Fibroblast of peridontal ligament (primary cell): ENCODE data around the gene TIMM10B.
"Not testable (repeated sequence)": the region's sequence is repeated elsewhere in the genome, so short reads cannot be mapped to it uniquely, and the experiment has no call there.

Experiments used
- DNase-seq: peaks from one replicate; pipeline ENCODE4 v3.0.0-alpha.2; 2010; ENCODE audit errors: extremely low read depth

Gene TIMM10B

DNA sequence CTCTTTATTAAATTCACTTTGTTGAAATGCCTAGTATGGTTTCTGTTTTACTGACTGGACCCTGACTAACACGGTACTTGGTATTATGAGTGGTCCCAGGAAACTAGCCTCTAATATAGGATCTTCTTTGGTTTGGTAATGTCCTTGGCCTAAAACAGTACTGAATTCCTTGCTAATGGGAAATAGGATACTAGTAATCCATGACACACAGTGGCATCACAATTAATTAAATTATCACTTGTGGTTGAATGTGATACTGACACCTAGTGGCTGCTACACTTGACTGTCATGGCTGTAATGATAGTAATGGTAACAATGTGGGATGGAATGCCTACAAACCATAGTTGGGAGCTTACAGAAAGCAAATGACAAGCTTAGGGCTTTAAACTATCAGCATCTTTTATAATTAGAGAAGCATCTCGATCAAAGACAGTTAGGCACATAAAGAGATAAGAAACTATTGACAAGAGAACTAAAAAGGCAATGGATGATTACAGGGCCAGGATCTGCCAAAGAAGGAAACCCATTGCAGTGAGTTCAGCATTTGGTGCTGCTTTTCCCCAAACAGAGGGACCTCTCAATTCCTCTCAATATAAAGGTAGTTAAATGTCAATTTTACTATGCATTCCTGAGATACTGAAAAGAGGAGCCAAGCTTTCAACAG is 24.4 kb downstream of the TIMM10B start:
- DNase-seq, result peak; percentile 72

- no peak for DNase-seq
These were observed 35.6 kb downstream of the TIMM10B start for GRCh38 chr11:6516865-6517264.

- no peak for DNase-seq
These were observed 39.0 kb downstream of the TIMM10B start for GRCh38 chr11:6520265-6520664.

DNA sequence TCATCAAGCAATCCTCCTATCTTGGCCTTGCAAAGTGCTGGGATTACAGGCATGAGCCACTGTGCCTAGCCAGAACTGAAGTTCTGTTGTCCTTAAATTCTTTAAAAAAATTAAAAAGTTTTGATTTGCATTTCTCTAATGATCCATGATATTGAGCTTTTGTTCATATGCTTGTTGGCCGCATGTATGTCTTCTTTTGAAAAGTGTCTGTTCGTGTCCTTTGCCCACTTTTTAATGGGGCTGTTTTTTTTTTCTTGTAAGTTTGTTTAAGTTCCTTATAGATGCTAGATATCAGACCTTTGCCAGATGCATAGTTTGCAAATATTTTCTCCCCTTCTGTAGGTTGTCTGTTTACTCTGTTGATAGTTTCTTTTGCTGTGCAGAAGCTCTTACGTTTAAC is 40.6 kb downstream of the TIMM10B start:
- DNase-seq, result not testable (repeated sequence)

DNA sequence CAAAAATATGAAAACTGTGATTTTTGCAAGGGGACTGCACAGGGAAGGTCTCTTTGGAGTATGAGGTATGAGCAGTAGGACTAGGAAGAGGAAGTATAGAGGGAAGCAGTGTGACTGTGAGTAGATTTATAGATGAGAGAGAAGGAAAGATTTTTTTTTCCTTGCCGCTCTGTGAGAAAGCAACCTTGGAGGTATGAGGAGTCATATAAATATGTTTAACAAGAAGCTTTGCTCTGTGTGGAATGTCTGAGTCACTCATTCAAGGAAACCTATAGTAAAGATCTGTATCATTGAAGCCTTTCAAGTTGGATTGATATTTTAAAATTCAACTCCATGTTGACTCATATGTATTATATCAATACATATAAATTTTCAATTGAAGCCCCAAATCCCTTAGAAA is 42.0 kb downstream of the TIMM10B start:
- DNase-seq, result peak; percentile 18

- DNase-seq, result peak; percentile 17
These were observed 45.3 kb downstream of the TIMM10B start for GRCh38 chr11:6526411-6527135.

DNA sequence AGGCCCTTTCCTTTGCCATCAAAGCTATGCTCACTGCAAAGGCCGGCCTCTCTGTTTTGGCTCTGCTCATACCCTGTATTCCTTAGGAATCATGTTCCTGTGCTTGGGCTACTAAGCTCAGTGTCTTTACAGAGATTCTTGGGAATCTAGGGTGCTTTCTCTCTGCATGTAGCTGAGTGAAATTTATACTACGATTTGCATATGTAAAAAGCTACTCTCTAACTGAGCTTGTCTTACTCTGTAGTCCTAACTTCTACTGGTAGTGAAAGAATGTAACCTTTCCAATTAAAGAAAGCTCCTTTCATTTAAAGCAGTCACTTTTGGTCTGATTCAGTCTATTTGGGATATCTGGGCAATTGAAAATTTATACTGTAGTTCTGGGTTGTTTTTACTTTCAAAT is 48.0 kb downstream of the TIMM10B start:
- DNase-seq, result no peak

GRCh38 chr11:6530848-6531247 is 49.5 kb downstream of the TIMM10B start:
- no peak for DNase-seq

DNA sequence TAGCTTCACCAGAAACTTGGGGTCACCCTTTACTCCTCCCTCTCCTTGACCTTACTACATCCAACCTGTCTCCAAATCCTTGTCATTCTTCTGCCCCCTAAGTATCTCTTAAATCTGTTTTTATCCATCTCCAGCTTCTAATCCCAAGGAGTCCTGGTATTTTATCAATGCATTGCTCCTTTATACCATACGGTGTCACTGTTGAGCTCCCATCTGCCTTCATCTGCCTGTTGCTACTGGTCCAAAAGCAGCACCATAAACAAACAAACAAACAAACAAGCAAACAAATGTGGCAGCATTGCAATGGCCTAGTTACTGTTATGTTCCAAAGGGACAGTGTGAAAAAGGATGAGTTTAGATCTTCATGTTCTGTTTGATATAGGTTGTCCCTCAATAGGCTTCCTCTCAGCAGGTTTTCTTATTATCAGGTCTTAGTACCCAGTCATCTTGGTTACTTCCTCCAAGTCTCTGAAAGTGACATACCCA is 50.0 kb downstream of the TIMM10B start:
- DNase-seq, result peak; percentile 64
